Neural cell (in vitro differentiated cells): ENCODE data around the gene FCMR.

Experiments used
- CTCF ChIP-seq: fragments of 450-650 bp; IDR thresholded peaks from 2 replicates; pipeline ENCODE4 v1.5.1; 2014; ENCODE audit warnings: antibody characterized with exemption, mild to moderate bottlenecking, moderate library complexity; ENCODE audit not compliant: poor library complexity, severe bottlenecking
- EP300 ChIP-seq: fragments of 450-650 bp; conservative IDR thresholded peaks from 2 replicates; pipeline ENCODE4 v1.6.1; 2014; ENCODE audit warnings: antibody characterized with exemption, mild to moderate bottlenecking, moderate library complexity; ENCODE audit not compliant: poor library complexity, severe bottlenecking
- EZH2 ChIP-seq: fragments of 200-600, 300-800 bp; shearing (Covaris generic), sonication (generic); IDR thresholded peaks from 2 replicates; pipeline ENCODE4 v1.6.1; 2014; ENCODE audit warnings: antibody characterized with exemption, low read length, borderline replicate concordance, mild to moderate bottlenecking; ENCODE audit not compliant: insufficient read depth, poor library complexity, severe bottlenecking
- MXI1 ChIP-seq: fragments of 450-650 bp; conservative IDR thresholded peaks from 2 replicates; pipeline ENCODE4 v1.6.1; 2014; ENCODE audit warnings: antibody characterized with exemption, mild to moderate bottlenecking; ENCODE audit not compliant: poor library complexity, severe bottlenecking
- POLR2AphosphoS5 ChIP-seq: IDR thresholded peaks from 2 replicates; pipeline ENCODE4 v1.6.1; 2012
- REST ChIP-seq: IDR thresholded peaks from 2 replicates; pipeline ENCODE4 v1.6.1; 2012; ENCODE audit warnings: borderline replicate concordance
- SMC3 ChIP-seq: fragments of 450-650 bp; conservative IDR thresholded peaks from 2 replicates; pipeline ENCODE4 v1.6.1; 2014; ENCODE audit warnings: antibody characterized with exemption, mild to moderate bottlenecking, moderate library complexity; ENCODE audit not compliant: poor library complexity

GRCh38 chr1:206887701-206888100 is 34.0 kb downstream of the FCMR start:
- no peak for TF ChIP-seq CTCF
- TF ChIP-seq EP300: no peak
- TF ChIP-seq REST: no peak
- no peak for TF ChIP-seq POLR2AphosphoS5
- no peak for TF ChIP-seq EZH2
- TF ChIP-seq SMC3: no peak
- no peak for TF ChIP-seq MXI1
